OCI-M2 (cell line): Measurements from ENCODE around the gene CNTN1.

Experiments
- DNase-seq: peaks from one replicate; lab custom pipeline; 2025; ENCODE audit not compliant: unreplicated experiment; lab: John Stamatoyannopoulos, UW

Gene CNTN1

DNA sequence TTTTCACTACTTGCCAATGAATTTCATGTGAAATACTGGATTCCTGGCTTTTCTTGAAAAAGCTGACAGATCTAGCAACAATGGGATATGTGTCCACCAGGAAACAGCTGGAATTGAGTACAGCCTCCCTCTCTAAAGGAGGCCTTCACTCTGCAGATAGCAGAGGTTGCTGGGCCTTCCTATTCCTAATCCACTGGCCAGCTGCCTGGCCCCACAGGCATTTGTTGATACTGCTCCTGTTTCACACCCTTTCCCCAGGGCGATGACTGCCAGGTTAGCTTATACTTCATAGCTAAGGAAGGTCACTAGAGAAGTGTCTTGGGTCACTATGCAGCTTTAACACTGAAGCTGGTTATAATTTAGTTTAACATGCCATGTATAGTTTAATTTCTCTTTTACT, 408.3 kb downstream of the CNTN1 start:
- DNase-seq = no peak

DNA sequence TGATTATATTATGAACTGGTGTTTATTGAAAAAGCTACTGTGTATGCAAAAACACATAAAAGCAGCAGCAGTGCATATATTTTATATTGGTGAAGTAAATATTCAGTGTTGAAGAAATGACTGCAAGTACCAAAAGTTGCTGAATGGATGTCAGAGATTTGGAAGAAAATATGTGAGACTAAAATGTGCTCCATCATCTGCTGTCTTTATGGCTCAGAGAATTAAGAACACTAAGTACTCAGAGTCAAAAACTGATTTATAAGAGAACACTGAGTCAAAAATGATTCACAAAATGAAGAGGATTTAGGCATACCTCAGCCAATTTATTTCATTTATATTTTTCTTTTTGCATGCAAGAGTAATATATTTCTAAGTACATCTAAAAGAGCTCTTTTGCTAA, 409.6 kb downstream of the CNTN1 start:
- DNase-seq = no peak

DNA sequence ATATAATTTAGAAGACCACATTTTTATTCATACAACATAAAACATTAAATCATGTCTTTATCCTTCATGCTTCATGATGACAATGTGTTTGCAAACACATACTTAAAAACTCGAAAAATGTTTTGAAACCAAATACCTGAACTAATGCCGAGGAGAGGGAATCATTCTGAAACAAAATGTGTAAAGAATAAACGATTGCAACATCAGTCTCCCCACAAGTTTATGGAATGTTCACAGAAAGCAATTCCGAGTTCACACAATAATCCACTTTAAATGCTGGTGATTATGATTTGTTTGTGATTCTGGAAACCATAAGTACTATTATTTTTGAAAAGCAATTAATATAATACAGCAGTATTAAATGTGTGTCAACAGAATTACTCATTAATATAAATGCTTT, 411.4 kb downstream of the CNTN1 start:
- no peak for DNase-seq

DNA sequence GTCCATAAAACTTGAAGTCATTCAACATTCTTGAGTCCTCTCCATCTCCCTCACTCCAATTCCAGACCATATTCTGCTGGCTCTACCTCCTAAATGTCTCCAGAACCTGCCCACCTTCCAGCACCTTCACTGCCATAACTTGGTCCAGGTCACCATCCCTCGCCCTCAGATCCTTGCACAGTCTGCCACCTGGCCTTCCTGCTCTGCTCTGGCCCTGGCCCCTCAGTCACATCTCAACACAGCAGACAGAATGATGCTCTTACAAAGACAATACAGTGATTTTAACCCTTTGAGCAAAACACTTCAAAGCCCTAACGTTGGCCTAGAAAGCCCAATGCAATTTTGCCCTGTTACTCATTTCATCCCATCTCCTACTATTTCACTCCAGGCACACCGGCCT, 414.1 kb downstream of the CNTN1 start:
- no peak for DNase-seq

DNA sequence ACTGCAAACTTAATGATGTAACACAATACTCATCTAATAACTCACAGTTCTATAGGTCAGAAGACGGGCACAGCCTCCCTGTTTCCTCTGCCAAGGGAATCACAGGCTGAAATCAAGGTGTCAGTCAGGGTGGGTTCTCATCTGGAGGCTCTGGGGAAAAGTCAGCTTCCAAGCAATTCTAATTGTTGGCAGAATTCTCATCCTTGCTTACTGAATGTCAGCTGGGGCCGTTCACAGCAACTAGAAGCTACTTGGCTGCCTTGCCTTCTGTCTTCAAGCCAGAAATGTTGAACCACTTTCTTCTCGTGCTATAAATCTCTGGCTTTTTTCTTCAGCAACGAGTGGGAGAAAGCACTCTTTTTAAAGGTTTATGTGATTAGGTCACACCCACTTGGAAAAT, 415.8 kb downstream of the CNTN1 start:
- DNase-seq = no peak

DNA sequence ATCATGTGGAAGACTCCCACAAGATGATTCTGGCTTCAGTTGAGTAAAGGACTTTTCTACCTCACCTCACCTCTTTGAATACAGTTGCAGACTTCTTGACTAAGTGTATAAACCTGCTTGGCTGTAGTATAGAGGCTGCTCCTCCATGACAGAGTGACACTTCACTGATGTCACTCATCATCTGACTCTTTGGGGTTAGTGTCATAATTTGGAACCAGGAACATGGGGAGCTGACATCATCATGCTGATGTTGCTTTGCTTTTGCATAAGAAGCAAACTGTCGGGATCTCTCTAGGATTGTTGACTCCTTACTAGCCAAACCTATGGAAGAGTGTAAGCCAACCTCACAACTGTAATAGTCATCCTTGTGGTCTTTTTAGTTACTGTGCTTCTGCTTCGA, 420.7 kb downstream of the CNTN1 start:
- no peak for DNase-seq

DNA sequence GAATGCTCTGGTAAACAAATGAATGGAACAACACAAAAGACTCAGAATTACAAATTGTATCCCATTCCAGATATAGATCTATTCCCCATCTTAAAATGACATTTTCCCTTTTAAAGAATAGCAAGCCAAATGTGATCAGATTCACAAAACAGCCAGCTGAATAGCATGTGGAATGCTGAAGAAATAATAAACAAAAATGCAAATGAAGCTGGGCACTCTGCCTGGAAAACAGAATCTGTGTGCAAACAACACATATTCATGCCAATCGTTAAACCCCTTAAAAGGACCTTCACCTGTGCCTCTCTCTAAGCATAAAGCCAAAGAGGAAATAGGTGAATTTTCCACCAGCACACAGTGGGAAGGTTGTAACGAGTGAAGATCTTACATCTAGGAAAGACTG, 428.0 kb downstream of the CNTN1 start:
- DNase-seq = no peak

DNA sequence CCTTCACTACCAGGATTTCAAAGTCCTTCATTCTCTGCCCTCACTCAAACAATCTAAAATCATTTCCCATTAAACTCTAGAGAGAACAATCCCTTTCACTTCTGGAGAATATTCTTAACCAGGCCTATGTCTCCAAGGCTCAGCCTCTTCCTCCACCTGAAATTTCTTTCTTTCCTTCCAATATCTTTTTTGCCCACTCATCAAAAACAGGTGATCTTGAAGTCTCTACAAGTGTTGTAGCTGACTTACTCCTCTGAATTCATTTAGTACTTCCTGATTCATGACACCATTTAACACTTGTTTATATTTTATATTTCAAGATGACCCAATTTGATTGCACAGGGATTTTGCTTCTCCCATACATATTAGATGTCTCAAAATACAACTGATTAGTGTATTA, 429.1 kb downstream of the CNTN1 start:
- no peak for DNase-seq
